GM21528 (cell line): ENCODE results near the gene NEDD1.

Experiments used
- ATAC-seq: cut with Tn5 transposase; IDR thresholded peaks from one replicate; pipeline ENCODE4 v1.9.1; 2021; ENCODE audit warnings: mild to moderate bottlenecking, moderate library complexity; ENCODE audit not compliant: unreplicated experiment, low FRiP score

NEDD1 gene

DNA sequence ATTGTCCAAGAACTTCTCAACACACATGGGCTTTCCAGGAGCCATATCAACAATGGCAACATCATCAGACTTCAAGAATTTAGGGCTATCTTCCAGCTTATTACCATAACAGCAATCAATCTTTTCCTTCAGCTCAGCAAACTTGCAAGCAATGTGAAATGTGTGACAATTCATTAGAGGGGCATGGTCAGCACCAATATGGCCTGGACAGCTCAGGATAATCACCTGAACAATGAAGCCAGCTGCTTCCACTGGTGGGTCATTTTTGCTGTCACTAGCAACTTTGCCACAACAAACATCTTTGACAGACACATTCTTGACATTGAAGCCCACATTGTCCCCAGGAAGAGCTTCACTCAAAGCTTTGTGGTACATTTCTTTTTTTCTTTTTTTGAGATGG, 5.9 kb upstream of the NEDD1 start:
- no peak for ATAC-seq

- no peak for ATAC-seq
Measured at GRCh38 chr12:96902076-96902475, 5.0 kb upstream of the NEDD1 start.

DNA sequence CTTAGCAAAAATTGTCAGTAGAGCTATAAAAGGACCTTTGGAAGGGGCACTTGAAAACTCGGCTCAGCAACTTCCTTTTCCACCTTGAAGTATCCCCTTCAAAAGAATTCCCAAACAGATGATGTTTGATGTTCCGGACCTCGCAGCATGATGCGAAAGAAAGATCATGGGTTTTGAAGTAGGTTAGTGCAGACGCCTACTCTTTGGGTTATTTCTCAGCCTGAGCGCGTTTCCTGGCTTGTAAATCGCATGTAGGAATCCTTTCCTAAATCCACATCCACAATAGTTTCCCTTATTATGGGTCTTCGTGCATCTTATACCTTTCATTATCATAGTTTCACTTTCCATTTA, 584 bp upstream of the NEDD1 start:
- ATAC-seq = no peak

DNA sequence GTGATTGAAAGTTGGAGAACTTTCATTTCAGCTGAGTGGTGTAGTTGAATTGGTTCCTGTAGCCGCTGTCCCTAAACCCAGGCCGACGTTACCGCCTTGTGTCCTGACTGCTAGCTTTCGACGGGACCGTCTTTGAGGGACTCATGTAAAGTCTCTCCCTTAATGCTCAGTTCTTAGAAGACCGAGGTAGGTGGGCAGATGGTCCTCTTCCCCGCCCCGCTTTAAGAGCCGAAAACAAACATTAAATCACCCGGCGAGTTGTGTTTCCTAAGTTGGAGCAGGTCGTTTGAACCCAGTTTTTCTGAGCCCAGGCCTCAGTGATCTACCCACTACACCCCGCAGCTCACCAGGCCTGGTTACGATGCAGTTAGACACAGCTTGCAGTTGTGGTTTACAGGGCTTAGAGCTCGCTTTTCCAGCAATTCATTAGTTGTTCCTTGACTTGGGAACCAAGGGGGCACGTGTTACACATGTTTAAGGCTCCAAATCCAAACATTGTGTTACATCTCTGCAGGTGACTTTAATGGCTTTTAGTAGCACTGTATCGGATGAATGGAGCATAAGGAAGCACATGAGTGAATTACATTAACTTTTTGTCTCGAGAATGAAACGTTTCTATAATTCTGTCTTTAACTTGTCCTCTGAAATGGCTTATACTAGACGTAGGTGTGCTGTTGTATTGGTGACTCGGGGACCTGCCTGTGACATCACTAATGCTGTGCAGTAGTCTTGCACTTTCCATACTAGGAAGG, 790 bp downstream of the NEDD1 start:
- ATAC-seq = peak; percentile 32

GRCh38 chr12:96908423-96908675, 1.3 kb downstream of the NEDD1 start:
- ATAC-seq = no peak

DNA sequence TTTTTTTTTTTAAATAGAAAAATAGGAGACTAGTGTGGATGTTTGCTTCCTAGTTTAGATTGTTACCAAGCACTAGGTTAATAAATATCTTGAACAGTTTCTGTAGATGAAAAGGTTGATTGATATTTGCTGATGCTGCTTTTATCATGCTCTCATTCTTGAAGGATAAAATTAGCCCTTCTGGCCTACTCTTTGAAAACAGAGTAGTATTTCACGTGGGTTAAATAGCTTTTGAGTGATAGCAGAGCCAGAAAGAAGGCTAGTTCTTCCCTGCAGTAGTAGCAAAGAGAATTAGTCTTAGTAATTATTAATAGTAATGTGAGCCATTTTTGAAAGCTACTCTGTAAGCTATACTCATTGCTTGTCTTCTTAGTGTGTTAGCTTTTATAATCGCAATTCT, 5.2 kb downstream of the NEDD1 start:
- ATAC-seq = no peak

DNA sequence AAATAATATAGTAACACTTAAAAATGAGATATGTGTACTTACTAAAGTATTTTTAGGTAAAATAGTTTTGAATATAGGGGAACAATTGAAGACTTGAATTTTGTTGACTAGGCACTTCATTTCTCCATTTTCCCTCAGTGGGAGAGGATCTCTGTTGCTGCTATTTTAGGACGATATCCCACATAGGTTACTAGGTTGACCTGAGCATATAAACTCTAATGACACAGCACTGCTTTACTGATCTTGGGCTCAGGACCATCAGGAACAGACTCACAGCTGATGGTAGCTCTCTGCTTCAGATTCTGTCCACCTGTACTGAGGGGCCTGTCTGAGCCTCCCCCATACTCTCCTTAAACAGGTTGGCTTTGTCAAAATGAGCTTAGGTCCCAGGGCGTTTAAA, 5.9 kb downstream of the NEDD1 start:
- ATAC-seq = no peak

GRCh38 chr12:96919510-96920210, 12.6 kb downstream of the NEDD1 start:
- ATAC-seq = no peak

GRCh38 chr12:96948782-96949181, 41.7 kb downstream of the NEDD1 start:
- ATAC-seq = no peak

DNA sequence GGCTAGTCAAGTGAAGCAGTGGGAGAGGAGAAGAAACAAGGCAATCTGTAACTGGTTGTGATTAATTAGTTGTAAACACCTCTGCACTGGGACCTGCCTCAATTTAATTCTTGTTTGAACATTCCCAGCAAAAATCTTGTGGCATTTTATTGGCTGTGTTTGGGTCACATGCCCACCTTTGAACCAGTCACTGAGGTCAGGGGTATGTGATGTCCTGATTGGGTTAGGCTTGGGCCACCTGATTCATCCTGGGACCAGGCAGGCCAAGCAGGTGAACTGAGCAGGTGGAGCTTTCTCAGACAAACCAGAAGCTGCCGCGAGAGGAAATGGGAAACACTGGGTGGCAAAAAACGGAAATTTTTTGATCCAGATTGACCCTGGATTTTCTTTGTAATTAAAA, 72.5 kb downstream of the NEDD1 start:
- no peak for ATAC-seq

DNA sequence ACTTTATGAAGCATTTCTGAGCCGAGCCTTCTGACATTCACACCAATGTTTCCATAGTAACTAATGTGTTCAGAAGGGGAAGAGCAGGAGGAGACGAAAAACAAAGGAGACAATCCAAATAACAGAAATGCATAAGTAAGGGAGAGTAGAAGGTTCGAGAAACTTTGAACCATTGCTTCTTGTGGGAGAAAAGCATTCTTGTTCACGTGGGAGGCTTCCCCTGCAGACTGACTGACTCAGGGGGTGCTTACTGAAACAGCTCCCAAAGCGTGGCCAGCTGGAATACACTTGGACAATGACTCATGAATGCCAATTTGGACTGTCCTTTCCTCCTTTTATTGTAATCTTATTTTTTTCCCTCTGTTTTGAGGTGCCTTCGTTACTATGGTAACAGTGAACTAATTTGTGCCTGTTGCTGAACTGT, 73.9 kb downstream of the NEDD1 start:
- ATAC-seq = no peak

DNA sequence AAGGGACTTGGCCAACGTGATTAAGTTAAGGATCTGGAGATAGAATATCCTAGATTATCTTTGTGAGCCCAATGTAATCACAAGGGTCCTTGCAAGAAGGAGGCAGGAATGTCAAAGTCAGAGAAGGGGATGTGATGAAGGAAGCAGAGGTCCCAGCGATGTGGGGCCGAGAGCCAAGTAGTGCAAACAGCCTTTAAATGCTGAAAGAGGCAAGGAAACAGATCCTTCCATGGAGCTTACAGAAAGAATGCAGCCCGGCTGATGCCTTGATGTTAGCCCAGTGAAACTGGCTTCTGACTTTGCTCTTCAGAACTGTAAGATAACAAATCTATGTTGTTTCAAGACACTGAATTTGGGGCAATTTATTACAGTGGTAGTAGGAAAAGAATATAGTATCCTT, 74.9 kb downstream of the NEDD1 start:
- ATAC-seq = no peak

- no peak for ATAC-seq
Measured at GRCh38 chr12:96982671-96983070, 75.6 kb downstream of the NEDD1 start.

DNA sequence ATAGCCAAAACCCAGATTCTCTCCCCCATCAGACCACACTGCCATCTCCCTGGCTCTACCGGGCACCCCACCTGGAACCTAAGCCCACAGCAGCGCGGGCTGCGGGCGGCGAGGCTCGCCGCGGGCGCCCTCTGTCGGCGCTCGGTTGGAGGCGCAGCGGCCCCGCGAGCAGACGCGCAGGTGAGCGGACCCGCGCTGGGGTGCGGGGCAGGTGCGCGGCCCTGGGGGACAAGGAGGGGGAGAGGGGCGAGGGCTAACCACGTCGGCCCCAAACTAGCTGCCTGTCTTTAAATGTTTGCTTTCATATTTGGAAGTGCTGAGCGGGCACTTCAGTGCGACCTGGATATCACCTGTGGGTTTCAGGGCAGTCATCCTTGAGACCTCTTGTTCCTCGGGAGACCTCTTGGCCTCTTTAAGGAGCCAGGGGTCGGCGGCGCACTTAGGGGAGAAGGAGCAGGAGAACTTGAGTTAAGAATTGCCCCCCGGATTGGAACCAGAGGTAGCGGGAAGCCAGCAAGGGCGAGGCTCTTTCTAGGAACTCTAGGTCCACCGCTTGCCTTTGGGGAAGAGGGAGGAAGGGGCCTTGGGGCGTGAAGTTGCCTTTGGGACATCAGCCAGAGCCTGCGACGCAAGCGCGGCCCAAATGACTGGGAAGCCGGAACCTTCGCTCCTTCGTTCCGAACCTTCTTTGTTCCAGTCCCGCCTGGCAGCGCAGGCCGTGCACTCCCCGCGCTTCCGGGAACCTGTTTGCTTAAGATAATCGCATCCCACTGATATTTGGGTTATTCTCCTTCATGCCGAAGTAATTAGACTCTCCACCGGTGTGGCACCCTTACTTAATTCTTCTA, 78.7 kb downstream of the NEDD1 start:
- ATAC-seq = peak; percentile 88

DNA sequence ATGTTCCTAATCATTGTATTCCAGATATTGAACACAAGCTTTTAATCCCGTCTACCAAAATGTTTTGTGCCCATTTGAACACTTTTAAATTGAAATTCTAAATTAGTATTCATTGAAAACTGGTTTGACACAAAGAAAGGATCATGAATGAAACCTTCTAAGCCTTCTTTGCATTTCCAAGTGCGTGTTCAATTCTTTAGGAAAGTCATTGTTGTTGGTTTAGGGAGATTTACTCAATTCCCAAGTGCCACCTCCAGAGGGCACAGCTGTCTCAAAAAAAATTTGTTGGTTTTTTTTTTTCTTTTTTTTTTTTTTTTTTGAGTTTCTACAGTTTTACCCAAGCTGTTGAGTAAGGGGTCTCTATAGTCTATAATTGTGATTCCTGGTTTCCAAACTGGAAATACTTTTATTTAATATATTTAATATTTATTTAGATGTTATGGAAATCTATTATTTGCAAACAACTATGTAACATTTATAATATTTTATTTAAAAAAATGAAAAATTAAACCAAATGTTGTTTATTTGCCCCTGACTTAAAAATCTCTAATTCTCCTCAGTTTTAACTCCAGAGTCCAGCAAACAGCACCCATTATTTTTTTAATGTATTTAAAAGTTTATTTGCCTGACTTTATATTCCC, 79.9 kb downstream of the NEDD1 start:
- ATAC-seq = no peak

GRCh38 chr12:96988919-96989318, 81.9 kb downstream of the NEDD1 start:
- no peak for ATAC-seq

DNA sequence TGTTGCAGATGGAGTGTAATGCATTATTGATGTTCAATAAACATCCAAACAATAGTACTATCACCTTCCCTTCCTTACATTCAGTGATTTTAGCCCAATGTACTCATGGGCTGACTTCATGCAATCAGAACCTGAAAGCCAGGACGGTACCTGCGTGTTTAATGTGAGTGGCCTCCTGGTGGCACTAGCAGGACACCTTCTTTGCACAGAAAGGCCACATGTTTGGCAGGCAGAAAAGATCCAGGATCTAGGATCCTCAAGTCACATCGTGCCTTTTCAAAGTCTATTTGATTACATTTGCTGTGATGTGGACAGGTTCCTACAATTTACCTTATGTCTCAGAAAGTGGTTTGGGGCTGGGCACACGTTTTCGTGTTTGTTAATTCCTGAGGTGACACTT, 82.9 kb downstream of the NEDD1 start:
- no peak for ATAC-seq

DNA sequence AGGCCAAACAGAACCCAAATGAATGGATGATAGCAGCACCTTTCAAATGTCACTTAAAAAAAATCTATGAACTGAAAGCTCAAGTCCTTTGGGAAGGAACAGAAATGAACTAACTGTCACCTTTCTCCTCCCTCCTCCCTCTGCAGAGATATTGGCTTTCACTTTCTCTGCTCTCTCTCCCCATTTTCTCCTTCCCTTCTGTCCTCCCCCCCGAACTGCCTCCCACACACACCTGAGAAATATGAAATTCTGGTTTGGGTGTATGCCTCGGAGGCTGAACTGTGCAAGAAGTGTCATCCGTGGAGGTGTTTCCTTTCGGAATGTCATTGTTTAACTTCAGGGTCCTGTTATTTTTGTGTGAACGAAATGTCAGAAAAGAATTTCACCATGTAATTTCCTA, 87.8 kb downstream of the NEDD1 start:
- no peak for ATAC-seq

GRCh38 chr12:96995861-96996260, 88.8 kb downstream of the NEDD1 start:
- ATAC-seq = no peak

DNA sequence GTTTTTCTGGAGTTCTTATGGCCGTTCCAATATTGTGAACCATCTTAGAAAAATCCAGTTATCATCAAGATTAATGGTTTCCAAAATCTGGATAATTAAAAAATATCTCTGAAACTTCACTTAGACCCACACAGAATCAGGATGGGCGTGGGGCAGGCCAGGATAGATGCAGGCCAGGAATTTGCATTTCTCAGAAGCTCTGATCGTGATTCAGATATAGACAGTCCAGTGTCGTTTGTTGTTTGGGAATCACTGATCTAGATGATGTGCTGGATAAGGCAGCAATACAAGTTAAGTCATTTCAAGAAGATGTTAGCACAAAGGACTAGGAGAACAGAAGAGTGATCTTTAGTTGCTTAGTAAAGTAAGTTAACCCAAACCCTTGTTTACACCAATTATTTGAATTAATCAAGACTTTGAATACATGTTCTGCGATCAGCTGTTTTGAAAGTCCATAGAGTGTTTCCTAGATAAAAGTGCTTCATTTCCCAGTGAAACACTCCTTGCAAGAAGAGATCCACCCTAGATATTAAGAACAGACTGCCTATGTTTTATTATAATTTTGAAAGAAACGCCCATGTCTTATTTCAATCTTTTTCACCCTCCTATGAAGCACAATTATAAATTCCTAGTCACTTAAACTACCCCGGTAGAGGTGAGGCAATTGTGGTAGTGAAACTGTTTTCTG, 90.9 kb downstream of the NEDD1 start:
- ATAC-seq = no peak

- no peak for ATAC-seq
Measured at GRCh38 chr12:97003276-97003675, 96.2 kb downstream of the NEDD1 start.
